OCI-LY3 (cell line): ENCODE results near the gene KLHL29.

Experiments used
- EZH2phosphoT487 ChIP-seq: fragments of 200-600 bp; shearing (Covaris generic); IDR thresholded peaks from 2 replicates; pipeline ENCODE4 v1.6.1; 2018; ENCODE audit warnings: antibody characterized with exemption, mixed run types, low read depth
- TF ChIP-seq, protein P1 (sequence below): fragments of 200-600, 300-600 bp; sonication (generic); IDR thresholded peaks from 2 replicates; pipeline ENCODE4 v1.5.1; 2014; ENCODE audit warnings: antibody characterized with exemption, low read length, low read depth

DNA sequence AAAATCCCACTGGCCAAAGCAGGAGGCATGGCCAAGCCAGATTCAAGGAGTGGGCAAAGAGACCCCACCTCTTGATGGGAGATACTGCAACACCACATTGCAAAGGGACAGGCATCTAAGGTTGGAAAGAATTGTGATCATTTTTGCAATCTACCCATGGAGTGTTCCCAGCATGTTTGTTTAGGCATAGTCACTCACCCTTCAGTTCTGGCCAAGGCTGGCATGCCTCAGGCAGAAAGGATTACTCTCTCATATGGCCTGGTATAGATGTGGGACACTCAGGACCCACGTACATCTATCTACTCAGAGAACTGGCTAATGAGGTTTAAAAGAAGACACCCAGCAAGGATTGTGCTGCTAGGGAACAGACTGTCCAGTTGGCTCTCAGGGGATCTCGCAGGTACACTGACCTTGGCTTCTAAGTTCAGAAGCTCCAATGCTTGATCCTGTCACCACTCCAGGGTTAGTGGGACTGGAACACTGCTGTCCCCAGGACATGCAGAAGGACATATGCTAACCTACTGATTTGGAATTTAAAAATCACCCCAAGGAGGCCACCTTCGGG is 183.7 kb downstream of the KLHL29 start:
- TF ChIP-seq, protein P1, sequence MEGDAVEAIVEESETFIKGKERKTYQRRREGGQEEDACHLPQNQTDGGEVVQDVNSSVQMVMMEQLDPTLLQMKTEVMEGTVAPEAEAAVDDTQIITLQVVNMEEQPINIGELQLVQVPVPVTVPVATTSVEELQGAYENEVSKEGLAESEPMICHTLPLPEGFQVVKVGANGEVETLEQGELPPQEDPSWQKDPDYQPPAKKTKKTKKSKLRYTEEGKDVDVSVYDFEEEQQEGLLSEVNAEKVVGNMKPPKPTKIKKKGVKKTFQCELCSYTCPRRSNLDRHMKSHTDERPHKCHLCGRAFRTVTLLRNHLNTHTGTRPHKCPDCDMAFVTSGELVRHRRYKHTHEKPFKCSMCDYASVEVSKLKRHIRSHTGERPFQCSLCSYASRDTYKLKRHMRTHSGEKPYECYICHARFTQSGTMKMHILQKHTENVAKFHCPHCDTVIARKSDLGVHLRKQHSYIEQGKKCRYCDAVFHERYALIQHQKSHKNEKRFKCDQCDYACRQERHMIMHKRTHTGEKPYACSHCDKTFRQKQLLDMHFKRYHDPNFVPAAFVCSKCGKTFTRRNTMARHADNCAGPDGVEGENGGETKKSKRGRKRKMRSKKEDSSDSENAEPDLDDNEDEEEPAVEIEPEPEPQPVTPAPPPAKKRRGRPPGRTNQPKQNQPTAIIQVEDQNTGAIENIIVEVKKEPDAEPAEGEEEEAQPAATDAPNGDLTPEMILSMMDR = no peak
- TF ChIP-seq EZH2phosphoT487 = no peak
